GM20431 (cell line): ENCODE measurements around the gene PHC2.

Experiments used
- in situ Hi-C: fragments of 300-500 bp; cut with MseI, MboI; formaldehyde crosslinking; loops from one replicate; pipeline ENCODE4 v1.15.0; 2020; ENCODE audit warnings: low sequenced_read_pairs; ENCODE audit not compliant: unreplicated experiment

PHC2 gene

DNA sequence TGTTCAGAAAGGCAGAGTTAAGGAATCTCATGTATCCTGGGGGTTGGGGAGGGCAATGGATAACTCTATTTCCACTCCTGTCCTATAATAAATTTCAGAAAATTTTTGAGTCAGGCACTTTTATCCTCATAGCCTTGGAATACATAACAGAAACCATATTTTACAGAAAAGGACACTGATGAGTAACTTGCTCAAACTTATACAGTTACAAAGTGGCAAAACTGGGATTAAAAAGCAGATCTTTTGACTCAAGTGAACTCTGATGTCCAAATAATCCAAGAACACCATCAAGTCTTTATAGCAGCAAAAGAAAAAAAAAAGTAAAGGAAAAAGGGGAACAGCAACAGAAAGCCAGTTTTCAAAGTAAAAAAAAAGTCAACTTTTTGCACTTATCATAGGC, 36.9 kb downstream of the PHC2 start:
- in situ Hi-C loops = no loop called here

DNA sequence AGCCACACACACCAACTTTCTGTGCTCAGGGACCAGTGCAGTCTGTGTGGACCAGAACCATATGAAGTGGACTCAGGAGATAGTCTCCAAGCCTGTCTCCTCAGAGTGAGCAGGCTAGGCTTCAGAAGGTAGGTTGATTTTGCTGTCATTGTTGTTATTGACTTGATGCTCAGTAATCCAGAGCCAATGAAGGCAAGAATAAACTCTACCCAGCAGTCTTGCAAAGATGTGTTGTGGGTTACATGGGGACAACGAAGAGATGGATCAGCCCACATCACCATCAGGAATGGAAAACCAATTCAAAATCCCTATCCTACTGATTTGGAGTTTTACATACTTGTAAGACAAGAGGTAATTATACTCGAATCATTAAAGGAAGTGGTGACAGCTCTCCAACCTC, 37.4 kb downstream of the PHC2 start:
- in situ Hi-C loops = no loop called here

DNA sequence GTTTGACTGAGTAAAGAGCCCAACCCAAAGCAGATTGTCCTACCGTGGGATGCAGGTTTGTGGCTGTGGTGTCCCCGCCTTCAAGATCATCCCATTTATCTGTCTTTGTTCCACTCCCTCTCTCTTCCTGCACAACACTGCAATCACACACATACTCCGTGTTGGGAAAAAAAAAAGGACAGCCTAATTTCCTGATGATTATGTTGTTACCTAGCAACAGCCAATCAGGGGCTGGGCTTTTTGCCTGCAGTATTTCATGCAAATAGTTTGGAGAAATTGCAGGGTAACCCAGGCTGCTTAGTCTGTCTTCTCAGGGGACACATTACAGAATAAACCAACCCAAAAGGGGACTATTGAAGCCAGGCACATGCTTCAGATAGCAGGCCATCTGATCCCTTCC, 38.3 kb downstream of the PHC2 start:
- in situ Hi-C loops = no loop called here

DNA sequence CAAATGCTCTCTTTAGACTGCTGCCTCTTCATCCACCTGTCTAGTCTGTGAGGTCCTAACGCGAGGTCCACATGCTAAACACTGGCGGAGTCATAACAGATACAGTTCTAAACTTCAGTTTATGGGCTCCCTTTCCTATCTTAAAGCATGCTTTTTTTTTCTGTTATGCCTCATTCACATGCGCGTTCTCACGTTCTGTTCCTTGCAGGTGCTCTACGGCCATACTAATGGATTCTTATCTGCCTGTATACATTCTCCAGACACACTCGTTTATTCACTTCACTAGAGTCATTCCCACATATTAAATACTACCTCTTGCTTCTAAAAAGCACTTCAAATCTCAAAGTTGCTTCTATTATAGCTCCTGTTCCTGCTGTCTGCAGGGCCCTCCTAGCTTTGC, 38.7 kb downstream of the PHC2 start:
- in situ Hi-C loops = no loop called here

DNA sequence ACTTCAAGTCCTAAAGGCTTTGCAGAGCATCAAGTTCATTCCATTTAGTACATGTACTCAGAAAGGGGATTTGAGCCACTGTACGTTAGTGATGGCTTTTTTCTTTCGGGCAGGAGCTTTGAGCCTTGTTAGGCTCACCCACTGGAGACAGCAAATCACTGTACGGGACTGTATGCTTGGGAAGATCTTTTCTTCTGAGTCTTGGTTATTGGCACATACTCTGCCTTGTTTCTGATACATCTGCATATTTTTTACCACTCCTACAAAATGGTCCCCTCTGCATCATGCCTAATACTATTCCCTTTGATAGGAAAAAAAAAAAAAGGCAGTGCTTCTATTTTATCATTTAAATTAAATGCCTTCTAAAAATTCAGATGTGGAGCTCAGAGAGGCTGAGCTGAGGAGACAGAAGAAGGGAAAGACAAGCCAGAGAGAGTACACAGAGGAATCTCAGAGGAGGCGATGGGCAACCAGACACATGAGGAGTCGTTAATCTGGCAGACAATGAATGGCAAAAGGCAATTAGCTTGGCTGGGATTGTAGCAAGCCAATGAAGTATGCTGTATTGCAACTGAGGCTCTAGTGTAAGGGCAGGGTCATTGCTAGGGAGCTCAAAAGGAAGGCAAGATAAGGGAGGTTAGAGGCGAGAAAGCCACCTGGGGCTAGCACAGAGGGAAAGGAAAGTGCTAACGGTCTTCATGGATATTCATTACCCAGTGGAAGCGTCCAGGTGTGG, 39.4 kb downstream of the PHC2 start:
- in situ Hi-C loops = no loop called here

DNA sequence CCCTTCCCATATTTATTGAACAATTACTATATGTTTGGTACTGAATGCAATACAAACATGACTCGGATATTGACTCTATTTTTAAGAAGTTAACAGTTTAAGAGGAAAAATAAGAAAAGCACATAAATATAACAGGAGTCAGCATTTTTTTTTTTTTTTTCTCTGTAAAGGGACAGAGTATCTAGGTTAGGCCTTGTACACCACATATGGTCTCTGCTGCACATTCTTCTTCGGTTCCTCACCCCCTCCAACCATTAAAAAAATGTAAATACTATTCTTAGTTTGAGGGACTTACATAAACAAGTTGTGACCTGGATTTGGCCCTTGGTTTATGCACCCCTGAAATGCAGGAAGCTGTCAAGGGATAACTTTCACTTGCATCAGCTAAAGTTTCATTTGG, 40.4 kb downstream of the PHC2 start:
- in situ Hi-C loops = no loop called here

DNA sequence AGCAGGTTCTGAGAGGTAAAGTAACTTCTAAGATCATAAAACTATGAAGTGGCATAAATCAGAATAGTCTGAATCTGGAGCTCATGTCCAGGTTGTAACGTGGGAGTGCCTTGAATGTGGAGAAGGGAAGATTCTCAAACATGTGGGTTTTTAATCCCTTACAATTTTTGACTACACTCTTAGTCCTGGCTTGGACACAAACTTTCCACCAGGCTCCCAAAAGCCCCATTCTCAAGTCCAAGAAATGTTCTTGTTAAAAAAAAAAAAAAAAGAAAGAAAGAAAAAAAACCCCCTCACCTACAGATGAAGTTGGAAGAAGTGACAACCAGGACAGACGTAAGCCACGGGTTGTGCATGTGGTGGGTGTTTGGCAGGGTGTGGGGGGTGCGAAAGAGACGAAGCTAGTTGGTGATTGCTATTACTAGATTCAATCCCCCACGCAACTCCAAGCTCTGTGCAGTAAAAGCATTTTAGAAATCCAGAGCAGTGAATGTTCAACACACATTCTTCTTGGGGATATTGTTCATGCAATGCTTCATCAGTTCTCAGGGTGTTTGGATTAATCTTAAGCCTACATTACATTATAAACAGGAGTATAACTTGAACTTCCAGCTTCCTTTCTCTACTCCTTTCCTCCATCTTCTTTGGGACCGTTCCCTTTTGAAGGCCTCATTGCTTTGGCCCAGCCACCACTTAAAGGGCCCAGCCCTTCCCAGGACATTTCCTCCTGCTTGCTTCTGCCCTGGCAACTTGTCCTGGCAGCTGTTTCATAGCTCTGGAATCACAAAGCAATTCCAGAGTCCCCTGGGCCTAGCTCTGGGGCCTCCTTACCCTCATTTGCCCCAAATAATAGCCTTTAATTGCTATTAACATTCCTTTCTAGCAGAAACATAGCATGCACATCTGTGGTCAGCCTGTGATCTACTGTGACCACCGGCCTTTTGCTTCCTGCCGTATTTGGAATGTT, 41.8 kb downstream of the PHC2 start:
- in situ Hi-C loops = no loop called here

DNA sequence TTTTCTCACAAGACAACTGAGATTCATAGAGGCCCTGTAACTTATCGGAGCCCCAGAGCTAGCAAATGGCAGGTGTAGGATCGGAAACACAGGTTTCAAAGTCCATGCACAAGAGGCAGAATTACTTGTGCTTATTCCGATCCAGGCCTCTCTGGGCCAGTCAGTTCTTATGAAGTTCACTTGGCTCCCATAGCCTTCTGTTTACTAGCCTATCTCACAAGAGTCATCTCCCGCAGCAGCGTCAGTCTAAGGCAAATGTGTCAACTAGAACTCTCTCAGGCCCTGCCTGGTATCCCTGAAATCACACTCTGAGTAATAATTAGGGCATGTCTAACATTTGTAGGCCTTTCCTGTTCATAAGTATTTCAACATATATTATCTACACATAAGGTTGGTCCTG, 43.3 kb downstream of the PHC2 start:
- in situ Hi-C loops = no loop called here

DNA sequence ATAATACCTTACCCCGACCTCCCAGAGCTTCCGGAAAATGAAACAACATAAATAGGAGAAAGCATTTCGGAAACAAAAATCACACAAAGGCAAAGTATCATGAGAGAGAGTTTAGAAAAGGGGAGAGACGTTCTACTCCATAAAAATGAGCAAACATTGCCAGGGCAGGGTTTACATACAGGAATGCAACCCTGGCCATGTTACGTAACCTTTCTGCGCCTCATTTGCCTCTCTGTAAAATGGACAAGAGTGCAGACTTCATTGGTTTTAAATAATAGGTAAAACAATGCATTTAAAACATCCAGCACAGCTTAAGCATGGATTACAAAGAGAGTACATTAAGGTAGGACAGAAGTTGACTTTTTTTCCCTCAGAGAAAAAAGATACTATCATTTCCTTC, 45.6 kb downstream of the PHC2 start:
- in situ Hi-C loops = no loop called here

DNA sequence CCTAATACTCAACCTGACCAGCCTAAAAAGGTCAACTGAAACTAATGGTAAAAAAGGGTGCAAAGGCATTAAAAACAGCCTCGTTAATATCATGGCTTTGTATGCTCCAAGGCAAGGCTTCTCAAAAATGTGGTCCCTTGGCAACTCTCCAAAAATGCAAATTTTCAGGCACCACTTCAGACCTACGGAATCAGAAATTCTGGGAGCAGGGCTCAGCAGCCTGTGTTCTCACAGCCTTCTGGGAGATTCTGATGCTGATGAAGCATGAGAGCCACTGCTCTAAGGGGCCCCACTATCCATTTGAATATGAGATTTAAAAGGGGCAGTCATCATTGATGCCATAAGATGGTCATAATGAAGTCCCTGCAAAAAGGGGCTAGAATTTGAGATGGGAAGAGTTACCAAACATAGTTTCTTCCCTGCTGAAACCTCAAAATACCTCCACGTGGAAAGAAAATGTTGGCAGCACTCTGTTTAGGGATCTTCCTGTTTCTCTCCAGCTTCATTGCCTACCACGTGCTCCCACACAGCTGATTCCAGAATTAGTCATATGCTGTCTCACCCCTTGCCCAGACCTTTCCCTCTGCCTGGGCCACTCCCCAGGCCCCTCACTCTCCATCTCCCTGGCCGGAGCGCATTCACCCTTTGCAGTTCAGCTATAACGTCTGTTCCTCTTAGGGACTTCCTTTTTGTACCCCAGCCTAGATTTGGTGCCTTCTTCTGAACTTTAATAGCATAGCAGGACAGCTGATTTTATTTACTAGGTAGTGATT, 46.7 kb downstream of the PHC2 start:
- in situ Hi-C loops = no loop called here

DNA sequence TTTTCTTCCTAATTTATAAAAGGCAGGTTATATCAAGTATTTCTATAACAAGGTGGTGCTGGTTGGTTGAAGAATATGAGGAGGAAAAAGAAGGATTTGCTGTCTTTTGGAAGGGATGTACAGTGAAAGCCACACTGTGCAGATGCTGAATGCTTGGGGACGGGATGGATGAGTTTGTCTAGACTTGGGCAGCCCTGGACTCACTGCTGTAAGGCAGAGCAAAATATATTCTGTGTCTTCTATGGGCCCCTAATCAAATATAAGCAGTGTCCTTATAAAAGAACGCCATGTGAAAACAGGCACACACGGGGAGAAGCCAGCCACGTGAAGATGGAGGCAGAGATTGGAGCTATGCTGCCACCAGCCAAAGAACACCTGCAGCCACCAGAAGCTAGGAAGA, 47.4 kb downstream of the PHC2 start:
- in situ Hi-C loops = no loop called here

DNA sequence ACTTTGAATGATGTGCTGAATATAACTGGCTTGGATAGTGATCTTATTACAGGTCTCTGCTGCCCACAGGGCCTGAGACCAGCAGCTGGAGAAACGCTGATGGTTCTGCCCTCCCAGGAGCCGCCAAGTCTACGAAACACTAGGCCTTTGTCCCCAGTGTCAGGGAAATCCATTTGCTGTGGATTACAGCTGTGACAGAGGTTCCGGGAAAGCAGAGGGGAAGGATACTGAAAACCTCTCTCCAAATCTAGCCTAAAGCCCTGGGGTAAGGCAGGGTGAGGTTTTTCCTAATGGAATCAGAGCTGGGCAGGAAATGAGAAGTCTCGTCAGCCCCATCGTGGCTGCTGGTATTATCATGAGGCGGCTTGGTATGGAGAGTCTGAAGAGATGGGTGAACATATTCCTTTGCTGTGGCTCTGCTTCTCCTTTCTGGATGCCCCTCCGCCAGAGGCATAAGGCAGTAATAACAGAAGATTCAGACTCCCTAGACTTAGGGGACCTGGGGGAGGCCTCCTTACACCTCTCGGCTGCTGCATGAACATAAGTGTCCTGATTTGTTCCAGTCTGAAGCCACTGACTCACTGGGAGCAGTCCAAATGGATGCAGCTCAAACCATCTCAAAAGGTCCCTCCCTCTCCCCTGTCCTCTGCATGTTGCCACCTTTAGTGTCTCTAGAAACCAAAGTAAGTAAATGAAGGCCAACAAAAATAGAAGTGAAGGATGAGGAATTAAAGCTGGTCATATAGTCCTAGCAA, 48.1 kb downstream of the PHC2 start:
- in situ Hi-C loops = no loop called here

DNA sequence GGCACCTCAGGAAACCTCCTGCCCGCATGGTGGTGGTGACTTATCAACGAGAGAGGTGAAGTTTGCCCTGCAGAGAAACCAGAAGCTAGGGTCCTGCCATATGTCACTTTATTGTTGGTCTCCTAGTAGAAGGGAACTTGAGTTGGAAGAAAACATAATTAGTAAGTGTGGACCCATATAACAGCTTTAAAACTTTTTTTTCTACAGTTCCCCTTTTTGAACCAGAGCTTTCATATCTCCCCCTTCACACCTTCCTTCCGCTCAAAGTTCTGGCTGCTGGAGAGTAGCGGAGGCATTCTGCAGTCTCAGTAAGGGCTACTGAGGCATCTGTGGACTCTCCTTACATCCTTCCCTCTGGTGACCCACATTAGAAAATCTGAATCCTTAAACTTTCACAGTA, 48.9 kb downstream of the PHC2 start:
- in situ Hi-C loops = no loop called here

DNA sequence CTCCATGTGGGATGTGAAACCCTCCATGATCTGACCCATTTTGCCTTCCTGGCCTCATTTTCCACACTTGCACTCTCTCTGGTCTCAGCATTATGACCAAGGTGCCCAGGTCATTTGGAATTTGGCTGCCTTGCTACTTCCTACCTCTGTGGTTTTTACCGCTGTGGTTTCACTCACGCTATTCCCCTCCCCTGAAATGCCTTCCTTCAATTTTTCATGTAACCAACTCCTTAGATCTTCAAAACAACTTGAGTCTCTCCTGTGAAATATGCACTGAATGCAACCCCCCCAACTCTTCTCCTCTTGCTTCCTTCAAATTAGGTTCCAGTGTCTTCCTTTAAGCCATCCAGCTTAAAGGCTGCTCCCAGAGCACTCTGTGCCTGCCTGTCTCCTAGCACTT, 50.1 kb downstream of the PHC2 start:
- in situ Hi-C loops = no loop called here

DNA sequence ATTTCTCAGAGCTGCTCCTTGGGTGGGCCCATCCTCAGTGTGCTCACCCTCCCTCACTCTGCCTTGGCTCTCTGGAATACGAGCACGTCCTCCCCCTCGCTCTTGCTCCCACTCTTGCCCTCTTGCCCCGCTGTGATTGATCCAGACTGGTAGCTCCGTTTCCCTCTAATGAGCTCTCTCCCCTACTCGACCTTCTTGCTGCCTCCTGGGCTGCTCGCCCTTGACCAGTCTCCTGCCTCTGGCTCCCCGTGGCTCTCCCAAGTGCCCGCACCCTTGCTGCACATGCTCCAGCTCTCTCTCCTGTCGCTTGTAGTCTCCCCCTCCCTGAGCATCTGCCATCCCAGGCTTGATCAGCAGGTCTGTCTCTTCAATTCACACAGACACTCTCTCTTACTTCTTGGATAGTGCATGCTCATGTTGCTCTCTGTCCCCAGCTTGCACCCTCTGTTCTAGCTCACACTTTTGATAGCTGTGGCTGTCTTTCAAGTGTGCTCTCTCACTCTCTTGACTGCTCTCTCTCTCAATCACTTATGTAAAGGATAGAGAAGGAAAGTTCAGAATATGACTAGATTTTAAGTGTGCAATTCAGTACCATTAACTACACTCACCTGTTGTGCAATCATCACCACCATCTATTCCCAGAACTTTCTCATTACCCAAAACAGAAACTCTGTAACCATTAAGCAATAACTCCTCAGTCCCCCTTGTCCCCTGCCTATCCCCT, 51.1 kb downstream of the PHC2 start:
- in situ Hi-C loops = no loop called here

DNA sequence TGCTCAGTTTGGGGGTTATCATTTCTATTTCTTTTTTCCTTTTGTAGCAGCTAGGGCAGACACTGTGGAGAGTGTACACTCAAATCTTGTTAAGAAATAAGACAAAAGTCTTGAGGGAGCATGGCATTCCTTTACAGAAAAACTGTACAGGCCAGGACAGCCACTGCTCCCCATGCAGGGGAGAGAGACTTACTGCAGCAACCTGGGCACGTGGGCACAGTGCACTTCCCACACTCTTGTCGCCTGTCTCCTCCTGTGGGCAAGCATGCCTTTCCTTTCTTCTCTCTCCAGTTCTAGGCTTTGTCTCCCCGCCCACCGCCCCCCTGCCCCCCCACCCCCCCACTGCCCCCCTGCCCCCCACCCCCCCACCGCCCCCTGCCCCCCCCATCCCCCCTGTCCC, 51.9 kb downstream of the PHC2 start:
- in situ Hi-C loops = no loop called here

DNA sequence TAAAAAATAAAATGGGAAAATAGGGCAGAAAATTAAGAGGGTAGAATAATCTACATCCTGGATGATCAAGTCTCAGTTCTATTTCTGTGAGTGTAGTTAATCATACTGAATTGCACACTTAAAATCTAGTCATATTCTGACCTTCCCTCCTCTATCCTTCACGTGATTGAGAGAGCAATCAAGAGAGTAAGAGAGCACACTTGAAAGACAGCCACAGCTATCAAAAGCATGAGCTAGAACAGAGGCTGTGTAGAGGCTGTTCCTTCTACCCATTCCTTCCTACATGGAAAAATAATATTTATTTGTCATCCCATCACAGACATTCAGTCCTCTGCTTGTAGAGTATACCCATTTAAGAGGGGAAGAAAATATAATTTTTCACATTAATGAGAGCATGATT, 52.4 kb downstream of the PHC2 start:
- in situ Hi-C loops = no loop called here

DNA sequence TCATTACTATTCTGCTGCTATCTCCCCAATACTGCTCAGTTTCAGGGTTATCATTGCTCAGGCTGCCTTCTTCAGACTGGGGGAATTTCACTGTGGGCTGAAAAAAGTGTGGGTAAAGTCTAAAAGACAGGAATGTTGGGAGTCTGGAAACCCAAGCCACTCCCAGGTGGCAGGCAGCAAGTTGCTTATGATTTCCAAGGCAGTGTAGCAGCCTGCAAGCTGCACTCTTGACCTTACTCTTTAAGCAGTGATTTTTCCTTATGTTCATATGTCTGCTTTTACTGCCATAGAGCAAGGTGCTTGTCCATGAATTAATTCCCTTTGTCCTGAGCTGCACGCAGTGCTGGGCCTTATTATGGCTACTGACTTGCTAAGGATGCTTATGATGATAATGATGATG, 53.1 kb downstream of the PHC2 start:
- in situ Hi-C loops = no loop called here

DNA sequence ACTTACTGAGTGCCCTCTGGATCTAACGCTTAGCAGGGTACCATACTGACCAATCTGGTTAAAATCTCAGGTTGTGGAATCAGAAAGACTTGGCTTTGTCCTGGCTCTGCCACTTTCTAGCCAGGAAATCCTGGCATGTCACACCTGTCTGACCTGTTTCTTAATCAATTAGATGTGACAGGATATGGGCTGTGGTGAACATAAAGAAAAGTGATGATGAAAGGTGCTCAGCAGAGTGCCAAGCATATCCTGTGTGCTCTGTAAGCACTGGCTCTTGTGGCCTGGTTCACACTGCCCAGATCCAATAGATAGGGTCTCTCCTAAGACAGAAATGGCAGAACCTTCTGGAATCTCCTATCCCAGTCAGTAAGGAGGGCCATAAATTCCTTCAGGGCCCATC, 53.9 kb downstream of the PHC2 start:
- in situ Hi-C loops = no loop called here
